NCI-H526 (cell line): ENCODE data around the gene RABGAP1L.
"Not testable (repeated sequence)": the region's sequence is repeated elsewhere in the genome, so short reads cannot be mapped to it uniquely, and the experiment has no call there.

Experiments
- DNase-seq, 2 experiments: peaks; one replicate each; lab custom pipeline; 2025; lab: John Stamatoyannopoulos, UW

Gene RABGAP1L

DNA sequence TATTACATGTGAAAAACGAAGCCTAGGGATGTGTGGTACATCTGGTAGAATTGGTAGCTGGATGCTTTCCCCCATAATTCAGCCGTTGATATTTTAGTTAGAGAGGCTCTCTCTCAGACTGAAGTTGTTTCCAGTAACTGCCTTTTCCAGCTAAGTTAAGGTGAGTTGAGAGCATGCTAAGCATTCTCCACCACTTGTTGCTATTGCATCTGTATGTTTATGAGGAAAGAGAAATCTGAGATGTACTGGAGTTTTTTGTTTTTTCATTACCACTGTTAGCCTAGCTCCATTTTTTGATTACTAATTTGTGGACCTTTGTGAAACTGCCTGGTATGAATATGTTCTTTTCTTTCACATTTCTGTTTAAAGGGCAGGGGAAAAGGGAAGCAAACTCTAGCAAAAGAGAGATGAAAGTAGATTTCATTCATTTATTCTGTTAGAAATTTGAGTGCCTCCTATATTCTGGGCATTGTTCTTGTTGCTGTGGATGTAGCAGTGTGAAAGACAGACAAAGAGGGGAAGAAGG, 650.5 kb downstream of the RABGAP1L start:
- no peak for DNase-seq

- no peak for DNase-seq
Measured at GRCh38 chr1:174812016-174812415, 652.7 kb downstream of the RABGAP1L start.

DNA sequence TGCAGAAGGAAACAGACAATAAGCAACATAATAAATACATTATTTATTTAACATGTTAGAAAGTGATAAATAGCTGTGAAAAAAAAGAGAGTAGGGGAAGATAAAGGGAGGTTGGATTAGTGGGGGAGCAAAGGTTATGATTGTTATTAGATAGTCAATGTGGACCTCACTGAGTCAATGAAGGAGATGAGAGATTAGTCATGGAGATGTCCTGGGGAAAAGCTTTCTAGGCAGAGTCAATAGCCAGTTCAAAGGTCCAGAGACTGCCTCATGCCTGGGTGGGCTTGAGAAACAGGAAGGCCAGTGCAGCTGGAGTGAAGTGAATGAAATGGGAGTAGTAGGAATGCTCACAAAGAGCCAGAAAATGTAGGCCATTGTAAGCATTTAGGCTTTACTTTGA, 653.3 kb downstream of the RABGAP1L start:
- DNase-seq, result no peak

DNA sequence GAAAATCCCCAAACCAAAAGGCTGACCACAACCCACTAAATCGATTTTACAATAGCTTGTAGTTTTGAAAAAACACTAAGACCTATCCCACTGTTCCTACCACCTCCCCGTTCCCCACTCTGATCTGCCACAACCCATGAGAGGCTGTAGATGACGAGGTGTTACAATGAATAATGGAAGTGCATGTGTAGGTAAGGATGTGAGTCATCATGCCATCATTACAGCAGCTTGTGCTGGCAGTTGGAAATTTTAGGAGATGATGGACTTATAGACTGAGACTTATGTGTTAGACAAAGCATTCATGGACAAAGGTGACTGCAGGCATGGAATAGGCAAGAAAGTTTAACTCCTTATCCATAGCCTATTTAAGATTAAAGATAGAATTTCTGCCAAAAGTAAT, 655.7 kb downstream of the RABGAP1L start:
- DNase-seq, result no peak

DNA sequence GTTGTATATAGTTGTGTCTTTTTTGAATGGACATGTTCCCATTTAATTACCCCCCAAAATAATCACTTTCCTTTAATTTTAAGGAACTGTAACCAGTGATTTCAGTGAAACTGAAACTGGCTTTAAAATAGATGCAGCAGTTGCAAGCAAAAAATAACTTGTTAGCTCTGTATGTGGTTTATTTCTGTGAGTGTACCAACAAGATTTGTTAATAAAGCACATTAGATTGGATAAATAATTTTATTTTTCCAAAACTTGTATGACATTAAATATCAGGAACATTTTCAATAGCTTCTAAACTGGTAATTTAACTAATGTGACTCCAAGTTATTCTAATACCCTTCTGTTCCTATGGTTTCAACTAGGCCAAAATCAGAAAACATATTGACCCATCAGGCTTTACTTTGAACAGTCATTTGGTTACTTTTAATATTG, 656.2 kb downstream of the RABGAP1L start:
- DNase-seq, result no peak

GRCh38 chr1:174816621-174817020, 657.3 kb downstream of the RABGAP1L start:
- not testable (repeated sequence) for DNase-seq

GRCh38 chr1:174818014-174818616, 658.8 kb downstream of the RABGAP1L start:
- no peak for DNase-seq

- DNase-seq, result no peak
Measured at GRCh38 chr1:174818951-174819350, 659.6 kb downstream of the RABGAP1L start.

GRCh38 chr1:174819596-174819995, 660.3 kb downstream of the RABGAP1L start:
- DNase-seq, result no peak

- no peak for DNase-seq
Measured at GRCh38 chr1:174825127-174825526, 665.8 kb downstream of the RABGAP1L start.

DNA sequence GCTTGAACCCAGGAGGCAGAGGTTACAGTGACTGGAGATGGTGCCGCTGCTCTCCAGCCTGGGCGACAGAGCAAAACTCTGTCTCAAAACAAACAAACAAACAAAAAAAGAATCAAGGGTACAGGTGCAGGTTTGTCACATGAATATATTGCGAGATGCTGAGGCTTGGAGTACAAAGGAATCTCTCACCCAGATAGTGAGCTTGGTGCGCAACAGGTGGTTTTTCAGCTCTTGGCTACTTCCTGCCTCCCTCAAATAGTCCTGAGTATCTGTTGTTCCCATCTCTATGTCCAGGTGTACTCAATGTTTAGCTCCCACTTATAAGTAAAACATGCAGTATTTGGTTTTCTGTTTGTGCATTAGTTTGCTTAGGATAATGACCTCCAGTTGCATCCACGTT, 666.5 kb downstream of the RABGAP1L start:
- DNase-seq, result no peak

GRCh38 chr1:174828264-174828663, 668.9 kb downstream of the RABGAP1L start:
- no peak for DNase-seq

GRCh38 chr1:174829990-174830389, 670.7 kb downstream of the RABGAP1L start:
- DNase-seq, result no peak

DNA sequence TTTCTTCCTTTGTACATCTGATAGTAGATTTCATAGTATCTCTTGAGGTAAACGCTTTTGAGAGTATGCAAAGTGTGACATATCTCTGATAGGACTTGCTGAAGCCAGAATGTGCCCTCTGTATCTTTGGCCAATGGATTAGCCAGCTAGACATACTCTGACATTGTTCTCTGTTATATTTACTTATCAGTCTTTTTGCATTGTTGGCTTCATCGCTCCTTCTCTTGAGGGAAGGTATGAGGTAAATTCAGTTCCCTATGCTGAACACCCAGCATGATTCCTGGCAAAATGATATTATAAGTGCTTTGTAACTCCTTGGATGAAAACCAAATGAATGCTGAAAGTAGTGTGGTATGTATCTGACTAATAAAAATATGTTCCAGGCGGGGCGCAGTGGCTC, 677.2 kb downstream of the RABGAP1L start:
- DNase-seq, result no peak

- DNase-seq, result no peak
Measured at GRCh38 chr1:174837386-174837785, 678.1 kb downstream of the RABGAP1L start.

GRCh38 chr1:174839211-174839610, 679.9 kb downstream of the RABGAP1L start:
- DNase-seq, result no peak

- DNase-seq, result no peak
Measured at GRCh38 chr1:174841747-174842146, 682.4 kb downstream of the RABGAP1L start.

GRCh38 chr1:174848593-174849560, 689.6 kb downstream of the RABGAP1L start:
- peak; percentile 51 to 68 for DNase-seq

DNA sequence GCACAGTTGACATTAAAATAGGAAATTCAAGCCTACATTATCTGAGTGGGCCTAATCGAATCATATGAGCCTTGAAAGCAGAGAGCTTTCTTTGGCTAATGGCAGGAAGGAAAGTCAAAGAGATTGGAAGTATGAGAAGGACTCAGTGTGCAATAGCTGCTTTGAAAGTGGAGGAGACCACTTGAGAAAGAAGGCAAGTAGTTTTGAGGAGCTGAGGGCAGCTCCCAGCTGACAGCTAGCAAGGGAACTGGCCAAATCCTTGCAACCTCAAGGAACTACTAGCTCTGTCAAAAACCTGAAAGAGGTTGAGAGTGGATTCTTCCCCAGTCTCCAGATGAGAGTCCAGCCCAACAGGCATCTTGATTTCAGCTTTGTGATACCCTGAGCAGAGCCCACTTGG, 691.4 kb downstream of the RABGAP1L start:
- DNase-seq, result no peak

- no peak for DNase-seq
Measured at GRCh38 chr1:174858301-174858700, 699.0 kb downstream of the RABGAP1L start.

DNA sequence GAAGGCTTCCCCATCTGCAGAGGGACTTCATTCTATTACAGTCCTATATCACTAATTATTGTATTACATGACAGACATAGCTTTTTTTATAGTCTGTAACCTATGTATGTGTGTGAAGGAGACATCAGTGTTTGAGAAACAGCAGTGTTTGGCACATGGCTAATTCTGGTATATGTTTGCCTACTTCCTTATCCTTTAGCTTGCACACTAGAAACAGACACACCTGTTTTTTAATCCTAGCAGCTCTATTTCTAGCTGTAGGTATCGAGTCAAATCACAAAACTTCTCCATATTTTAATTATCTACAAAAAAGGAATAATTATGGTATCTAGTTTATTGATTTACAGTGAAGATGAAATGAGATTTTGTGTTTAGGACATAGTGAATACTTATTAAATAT, 711.0 kb downstream of the RABGAP1L start:
- DNase-seq, result no peak

DNA sequence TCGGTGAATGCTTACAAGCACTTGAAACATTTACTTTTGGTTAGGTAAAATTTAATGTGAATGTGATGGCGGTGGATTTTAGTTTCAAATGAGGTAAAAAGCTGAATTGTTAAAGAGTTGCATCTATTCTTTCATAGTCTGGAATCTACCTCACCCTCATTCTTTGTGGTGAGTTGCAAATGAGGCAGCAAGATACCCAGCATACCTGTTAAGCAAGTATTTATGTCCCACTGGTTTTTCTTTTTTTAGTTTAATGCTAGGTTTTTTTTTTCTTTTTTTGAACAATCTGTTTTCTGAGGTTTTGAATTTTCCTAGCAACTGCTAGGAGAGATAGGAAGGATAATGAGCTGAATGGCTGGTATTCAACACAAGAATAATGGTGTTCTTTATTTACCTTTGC, 712.6 kb downstream of the RABGAP1L start:
- DNase-seq, result peak; percentile 62 to 74

DNA sequence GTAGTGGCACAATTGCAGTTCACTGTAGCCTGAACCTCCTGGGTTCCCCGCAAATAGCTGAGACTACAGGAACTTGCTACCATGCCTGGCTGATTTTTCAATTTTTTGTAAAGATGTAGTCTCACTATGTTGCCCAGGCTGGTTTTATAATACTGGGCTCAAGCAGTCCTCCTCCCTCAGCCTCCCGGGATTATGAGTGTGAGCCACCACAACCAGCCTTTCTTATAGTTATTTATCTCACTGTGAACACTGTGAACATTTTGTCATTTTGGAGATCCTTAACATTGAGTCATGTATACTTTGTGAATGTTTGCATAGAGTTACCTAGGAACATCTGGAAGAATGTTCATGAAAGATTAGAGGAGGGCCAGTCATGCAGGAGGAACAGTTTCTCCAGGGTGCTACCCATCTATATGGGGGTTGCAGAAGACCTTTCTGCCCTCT, 713.3 kb downstream of the RABGAP1L start:
- DNase-seq, result peak in 1 of 2 experiments; percentile 47
